IMR-90 (cell line): Measurements from ENCODE around the gene UBL7.
"Not testable (repeated sequence)": the region's sequence is repeated elsewhere in the genome, so short reads cannot be mapped to it uniquely, and the experiment has no call there.

Experiments
- POLR2A ChIP-seq: IDR thresholded peaks from 2 replicates; pipeline ENCODE4 v1.6.1; 2012; ENCODE audit warnings: mild to moderate bottlenecking, low read depth, low read length
- SMC3 ChIP-seq: fragments of 150-350 bp; IDR thresholded peaks from 2 replicates; pipeline ENCODE4 v1.6.1; 2016; ENCODE audit warnings: low read depth, mild to moderate bottlenecking, antibody characterized with exemption, low read length, moderate library complexity

DNA sequence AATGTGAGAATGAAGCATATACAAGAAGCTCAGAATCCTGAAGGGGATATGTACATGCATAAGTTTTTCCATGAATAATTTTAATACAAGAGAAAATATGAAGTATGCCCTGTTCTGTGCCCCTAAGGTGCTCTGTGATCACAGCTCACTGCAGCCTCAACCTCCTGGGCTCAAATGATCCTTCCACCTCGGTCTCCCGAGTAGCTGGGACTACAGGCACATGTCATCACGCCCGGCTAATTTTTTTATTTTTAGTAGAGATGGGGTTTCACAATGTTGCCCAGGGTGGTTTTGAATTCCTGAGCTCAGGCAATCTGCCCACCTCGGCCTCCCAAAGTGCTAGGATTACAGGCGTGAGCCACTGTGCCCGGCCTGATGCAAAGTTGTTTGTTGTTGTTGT, 10.7 kb upstream of the UBL7 start:
- TF ChIP-seq SMC3, POLR2A: not testable (repeated sequence)
